Stimulated activated CD4-positive, alpha-beta T cell treated with anti-CD3 and anti-CD28 coated beads, Interleukin-1b, Interleukin-23, amount 100 ng/mL, for 1 hour (primary cell): Measurements from ENCODE around the gene VIT.

Source experiments
- DNase-seq, 2 donors: peaks; one replicate each; pipeline ENCODE4 v3.0.0-alpha.2; 2020; ENCODE audit warnings: low read depth in 2 of 2

Gene VIT

GRCh38 chr2:36696533-36696932 is at the start of gene VIT:
TSS of gene VIT (plus strand) at chr2:36696707. CDS start at chr2:36716371, 19,664 bp downstream.
- no peak for DNase-seq

- DNase-seq: no peak
These were observed 46.3 kb upstream of the VIT start for GRCh38 chr2:36650031-36650829.

GRCh38 chr2:36653155-36653554 is 43.4 kb upstream of the VIT start:
- no peak for DNase-seq

GRCh38 chr2:36653967-36654694 is 42.4 kb upstream of the VIT start:
- no peak for DNase-seq

- DNase-seq: no peak
These were observed 41.1 kb upstream of the VIT start for GRCh38 chr2:36655453-36655852.

- DNase-seq: no peak
These were observed 38.8 kb upstream of the VIT start for GRCh38 chr2:36657703-36658102.

GRCh38 chr2:36658277-36658748 is 38.2 kb upstream of the VIT start:
- DNase-seq: no peak

- no peak for DNase-seq
These were observed 37.3 kb upstream of the VIT start for GRCh38 chr2:36659218-36659617.

GRCh38 chr2:36659872-36660312 is 36.6 kb upstream of the VIT start:
- no peak for DNase-seq

GRCh38 chr2:36662638-36663037 is 33.9 kb upstream of the VIT start:
- no peak for DNase-seq

- no peak for DNase-seq
These were observed 33.2 kb upstream of the VIT start for GRCh38 chr2:36663295-36663694.

- DNase-seq: no peak
These were observed 32.4 kb upstream of the VIT start for GRCh38 chr2:36663851-36664695.

GRCh38 chr2:36664696-36665076 is 31.8 kb upstream of the VIT start:
- DNase-seq: no peak

- DNase-seq: no peak
These were observed 28.6 kb upstream of the VIT start for GRCh38 chr2:36667931-36668330.

GRCh38 chr2:36670881-36671595 is 25.5 kb upstream of the VIT start:
- no peak for DNase-seq

GRCh38 chr2:36671731-36672130 is 24.8 kb upstream of the VIT start:
- no peak for DNase-seq

- no peak for DNase-seq
These were observed 24.3 kb upstream of the VIT start for GRCh38 chr2:36672199-36672598.

GRCh38 chr2:36675579-36676282 is 20.8 kb upstream of the VIT start:
- no peak for DNase-seq

GRCh38 chr2:36676364-36676763 is 20.1 kb upstream of the VIT start:
- DNase-seq: no peak

- DNase-seq: no peak
These were observed 19.1 kb upstream of the VIT start for GRCh38 chr2:36677386-36677785.
